ENCODE results near the gene LSM10. TPM values are rescaled to one million over a fixed set of nuclear protein-coding genes. Genes with fewer than 3 reads are reported as not detected.

LSM10 gene
- total RNA-seq, 2 experiments from 2014 or later: 43.2 to 133 TPM

DNA sequence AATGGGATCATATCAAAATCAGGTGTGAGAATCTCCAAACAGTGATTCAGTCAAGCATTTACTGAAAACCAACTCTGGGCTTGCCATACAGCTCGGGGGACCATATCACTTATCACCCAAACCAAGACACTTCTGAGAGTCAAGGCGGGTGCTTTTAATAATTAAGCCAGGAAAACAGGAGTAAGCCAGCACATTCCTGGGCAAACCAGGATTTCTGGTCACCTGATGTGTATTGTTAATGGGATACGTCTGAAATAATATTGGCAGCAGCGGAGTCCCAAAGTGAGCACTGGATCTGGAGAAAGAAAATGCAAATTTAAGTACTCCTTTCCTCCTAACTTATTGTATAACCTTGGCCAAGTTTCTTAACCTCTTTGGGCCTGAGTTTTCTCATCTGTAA, 34.9 kb upstream of the LSM10 start:
- TF ChIP-seq EZH2phosphoT487 (IDR thresholded peaks at IDR 0.05; ENCODE audit: borderline replicate concordance, low read depth, low read length): no peak
- TF ChIP-seq, protein P1, sequence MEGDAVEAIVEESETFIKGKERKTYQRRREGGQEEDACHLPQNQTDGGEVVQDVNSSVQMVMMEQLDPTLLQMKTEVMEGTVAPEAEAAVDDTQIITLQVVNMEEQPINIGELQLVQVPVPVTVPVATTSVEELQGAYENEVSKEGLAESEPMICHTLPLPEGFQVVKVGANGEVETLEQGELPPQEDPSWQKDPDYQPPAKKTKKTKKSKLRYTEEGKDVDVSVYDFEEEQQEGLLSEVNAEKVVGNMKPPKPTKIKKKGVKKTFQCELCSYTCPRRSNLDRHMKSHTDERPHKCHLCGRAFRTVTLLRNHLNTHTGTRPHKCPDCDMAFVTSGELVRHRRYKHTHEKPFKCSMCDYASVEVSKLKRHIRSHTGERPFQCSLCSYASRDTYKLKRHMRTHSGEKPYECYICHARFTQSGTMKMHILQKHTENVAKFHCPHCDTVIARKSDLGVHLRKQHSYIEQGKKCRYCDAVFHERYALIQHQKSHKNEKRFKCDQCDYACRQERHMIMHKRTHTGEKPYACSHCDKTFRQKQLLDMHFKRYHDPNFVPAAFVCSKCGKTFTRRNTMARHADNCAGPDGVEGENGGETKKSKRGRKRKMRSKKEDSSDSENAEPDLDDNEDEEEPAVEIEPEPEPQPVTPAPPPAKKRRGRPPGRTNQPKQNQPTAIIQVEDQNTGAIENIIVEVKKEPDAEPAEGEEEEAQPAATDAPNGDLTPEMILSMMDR (conservative IDR thresholded peaks at IDR 0.05; ENCODE audit: low read length): no peak
- no TSS peak for BruUV-seq (replicated peaks)

DNA sequence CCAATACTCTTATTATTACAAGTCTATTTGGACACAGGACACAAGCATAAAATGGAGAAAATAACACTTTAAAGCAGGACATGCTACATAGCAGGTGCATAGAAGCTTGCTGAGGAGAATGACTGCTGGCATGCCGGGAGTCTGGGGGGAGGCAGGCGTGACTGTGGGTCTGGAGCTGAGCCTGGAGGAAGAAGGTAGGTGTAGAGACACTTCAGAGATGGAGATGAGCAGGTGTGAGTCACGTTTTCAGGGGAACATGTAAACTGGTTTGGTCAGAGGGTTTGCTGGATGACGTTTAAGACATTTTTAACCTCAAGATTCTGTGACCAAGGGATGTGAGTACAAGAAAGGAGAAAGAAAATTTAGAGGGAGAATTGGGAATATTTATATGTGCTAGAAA, 28.1 kb upstream of the LSM10 start:
- Histone ChIP-seq H3K4me1 (ENCODE audit: insufficient read depth, low read length, poor library complexity, severe bottlenecking) (peaks cover 3% of the 10 kb centered on the region), H3K79me2 (ENCODE audit: insufficient read depth, low read depth, low read length) (no peaks in the 10 kb centered on the region), H3K36me3 (ENCODE audit: insufficient read depth, low read length) (no peaks in the 10 kb centered on the region), H4K20me1 (ENCODE audit: insufficient read depth, low read length) (no peaks in the 10 kb centered on the region), H3K4me3 (ENCODE audit: low read depth, low read length, poor library complexity, severe bottlenecking) (no peak overlapping the region), H3K9me2 (ENCODE audit: insufficient read depth, low read length) (no peaks in the 10 kb centered on the region), H3K9me3 (ENCODE audit: low read length) (no peaks in the 10 kb centered on the region), H3K27ac (ENCODE audit: low read depth, low read length, poor library complexity, severe bottlenecking) (no peak overlapping the region), H3K4me2 (ENCODE audit: low read length) (no peak overlapping the region), H2AFZ (ENCODE audit: low read length) (no peak overlapping the region)
- intact Hi-C loops (cut with micrococcal nuclease; ENCODE audit: unreplicated experiment): no loop called here
- no peak for TF ChIP-seq EZH2phosphoT487 (IDR thresholded peaks at IDR 0.05; ENCODE audit: borderline replicate concordance, low read depth, low read length)
- TF ChIP-seq, protein P1 (conservative IDR thresholded peaks at IDR 0.05; ENCODE audit: low read length): no peak
- ChIA-PET POLR2A (no interaction called here), CTCF (ENCODE audit: unreplicated experiment) (no interaction called here)
- BruUV-seq (replicated peaks): no TSS peak
- DNase-seq (ENCODE audit: low spot score): no peak

More for the DNA sequence above, 34.9 kb upstream of the LSM10 start:
- POLR2A ChIA-PET: no interaction called here
- no peaks in the 10 kb centered on the region for H3K79me2 ChIP-seq (ENCODE audit: insufficient read depth, low read depth, low read length)
- no peak overlapping the region for H3K4me3 ChIP-seq (ENCODE audit: low read depth, low read length, poor library complexity, severe bottlenecking)
- H3K27ac ChIP-seq (ENCODE audit: low read depth, low read length, poor library complexity, severe bottlenecking): no peak overlapping the region
- H4K20me1 ChIP-seq (ENCODE audit: insufficient read depth, low read length): no peaks in the 10 kb centered on the region
- H3K36me3 ChIP-seq (ENCODE audit: insufficient read depth, low read length): no peaks in the 10 kb centered on the region
- CTCF ChIA-PET (ENCODE audit: unreplicated experiment): no interaction called here
- H3K4me1 ChIP-seq (ENCODE audit: insufficient read depth, low read length, poor library complexity, severe bottlenecking): no peaks in the 10 kb centered on the region
- no peaks in the 10 kb centered on the region for H3K9me3 ChIP-seq (ENCODE audit: low read length)
- no peak overlapping the region for H2AFZ ChIP-seq (ENCODE audit: low read length)
- DNase-seq (ENCODE audit: low spot score): no peak
- no peaks in the 10 kb centered on the region for H3K9me2 ChIP-seq (ENCODE audit: insufficient read depth, low read length)
- intact Hi-C loops (cut with micrococcal nuclease; ENCODE audit: unreplicated experiment): no loop called here
- H3K4me2 ChIP-seq (ENCODE audit: low read length): no peak overlapping the region

DNA sequence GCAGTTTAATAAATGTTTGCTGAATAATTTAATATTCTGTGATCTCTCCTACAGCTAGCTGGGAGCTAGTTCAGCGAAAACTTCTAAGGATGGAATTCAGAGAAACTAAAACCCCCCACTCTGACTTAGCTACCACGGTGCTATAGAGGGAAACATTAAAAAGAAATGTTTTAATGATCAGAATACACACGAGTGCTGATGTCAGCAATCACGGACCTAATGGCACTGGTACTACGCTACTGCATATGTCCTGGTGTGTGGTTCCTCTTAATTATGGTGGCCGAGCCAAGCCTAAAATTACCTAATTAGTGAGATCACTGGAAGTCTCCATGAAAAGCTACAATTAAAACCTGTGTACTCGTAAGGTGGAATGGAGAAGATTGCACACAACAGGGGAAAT, 23.9 kb upstream of the LSM10 start:
- no peak for DNase-seq (ENCODE audit: low spot score)
- Histone ChIP-seq H3K4me1 (ENCODE audit: insufficient read depth, low read length, poor library complexity, severe bottlenecking) (peaks cover 11% of the 10 kb centered on the region), H3K9me2 (ENCODE audit: insufficient read depth, low read length) (no peaks in the 10 kb centered on the region), H3K4me3 (ENCODE audit: low read depth, low read length, poor library complexity, severe bottlenecking) (no peak overlapping the region), H4K20me1 (ENCODE audit: insufficient read depth, low read length) (no peaks in the 10 kb centered on the region), H3K4me2 (ENCODE audit: low read length) (no peak overlapping the region), H3K36me3 (ENCODE audit: insufficient read depth, low read length) (no peaks in the 10 kb centered on the region), H2AFZ (ENCODE audit: low read length) (no peak overlapping the region), H3K9me3 (ENCODE audit: low read length) (no peaks in the 10 kb centered on the region), H3K79me2 (ENCODE audit: insufficient read depth, low read depth, low read length) (no peaks in the 10 kb centered on the region), H3K27ac (ENCODE audit: low read depth, low read length, poor library complexity, severe bottlenecking) (no peak overlapping the region)
- CTCF ChIA-PET (ENCODE audit: unreplicated experiment): interaction anchor here (1.1 kb wide), 1 partner anchor 79 kb away, joined by 4 read pairs; no protein-coding TSS in a partner anchor
- TF ChIP-seq EZH2phosphoT487 (IDR thresholded peaks at IDR 0.05; ENCODE audit: borderline replicate concordance, low read depth, low read length): no peak
- TF ChIP-seq, protein P1 (conservative IDR thresholded peaks at IDR 0.05; ENCODE audit: low read length): no peak
- no TSS peak for BruUV-seq (replicated peaks)
- intact Hi-C loops (cut with micrococcal nuclease; ENCODE audit: unreplicated experiment): loop anchor here (1.0 to 5.0 kb wide), 4 partner anchors 35 to 324 kb away; partner anchors contain the start of gene TRAPPC3
- POLR2A ChIA-PET: interaction anchor here (0.6 to 1.5 kb wide), 2 partner anchors 24 to 34 kb away, joined by 3 to 4 read pairs; partner anchors contain the start of gene LSM10
